Calu3 (cell line): ENCODE measurements around the gene SLAMF1. TPM values are rescaled to one million over a fixed set of nuclear protein-coding genes. Genes with fewer than 3 reads are reported as not detected.

Source experiments
- BruUV-seq: library from RNA; stranded (reverse); fragments of 400-500 nt; replicated peaks from 2 replicates; lab custom pipeline; 2021; lab: Mats Ljungman, UMichigan
- CTCF ChIA-PET: fragments of 300-600 bp; sonication (Branson Sonifier 250); formaldehyde crosslinking; loops from one replicate; lab custom pipeline; 2022; ENCODE audit warnings: antibody characterized with exemption; lab: Charles Lee
- DNase-seq: peaks from one replicate; pipeline ENCODE4 v3.0.0; 2022
- H3K27ac Mint-ChIP-seq: one replicate; pipeline ENCODE4 v1.8.0; 2022; ENCODE audit warnings: mixed read lengths; ENCODE audit not compliant: unreplicated experiment
- H3K27me3 Mint-ChIP-seq: one replicate; pipeline ENCODE4 v1.8.0; 2022; ENCODE audit warnings: mixed read lengths; ENCODE audit not compliant: unreplicated experiment
- H3K36me3 Mint-ChIP-seq: one replicate; pipeline ENCODE4 v1.8.0; 2022; ENCODE audit warnings: mild to moderate bottlenecking, moderate library complexity, mixed read lengths; ENCODE audit not compliant: insufficient read depth, unreplicated experiment
- H3K4me1 Mint-ChIP-seq: one replicate; pipeline ENCODE4 v1.8.0; 2022; ENCODE audit warnings: mild to moderate bottlenecking, low read depth, mixed read lengths; ENCODE audit not compliant: unreplicated experiment
- H3K4me3 Mint-ChIP-seq: one replicate; pipeline ENCODE4 v1.8.0; 2022; ENCODE audit warnings: mild to moderate bottlenecking, low read depth, moderate library complexity, mixed read lengths; ENCODE audit not compliant: unreplicated experiment
- H3K9me3 Mint-ChIP-seq: one replicate; pipeline ENCODE4 v1.8.0; 2022; ENCODE audit warnings: low read depth, mixed read lengths; ENCODE audit not compliant: unreplicated experiment
- CTCF ChIP-seq: fragments of 200-600 bp; IDR thresholded peaks from one replicate; pipeline ENCODE4 v1.8.0; 2022; ENCODE audit warnings: antibody characterized with exemption; ENCODE audit not compliant: unreplicated experiment
- intact Hi-C: fragments of 100-400 bp; cut with micrococcal nuclease; formaldehyde crosslinking; loops from one replicate; pipeline ENCODE4 v1.10.0; 2022; ENCODE audit not compliant: unreplicated experiment
- total RNA-seq: library from RNA; stranded (reverse); gene quantifications from 2 replicates; pipeline ENCODE4 v1.2.3, GENCODE V29; 2022

Gene SLAMF1
- total RNA-seq, 1 experiment from 2014 or later, result not detected

GRCh38 chr1:160640359-160641123 is 6.3 kb downstream of the SLAMF1 start:
- Mint-ChIP-seq H3K4me3 (no peak overlapping the region), H3K27ac (no peak overlapping the region), H3K27me3 (peaks cover 61% of the 10 kb centered on the region), H3K36me3 (no peaks in the 10 kb centered on the region), H3K9me3 (no peaks in the 10 kb centered on the region), H3K4me1 (peaks cover 8% of the 10 kb centered on the region)
- BruUV-seq, result no TSS peak
- CTCF ChIA-PET, result no interaction called here
- TF ChIP-seq CTCF, result no peak
- no peak for DNase-seq
- intact Hi-C loops, result no loop called here

- DNase-seq, result no peak
- CTCF ChIA-PET, result no interaction called here
- peaks cover 52% of the 10 kb centered on the region for H3K27me3 Mint-ChIP-seq
- intact Hi-C loops, result no loop called here
- no peak overlapping the region for H3K27ac Mint-ChIP-seq
- no peaks in the 10 kb centered on the region for H3K36me3 Mint-ChIP-seq
- H3K4me1 Mint-ChIP-seq, result peaks cover 8% of the 10 kb centered on the region
- no peak overlapping the region for H3K4me3 Mint-ChIP-seq
- TF ChIP-seq CTCF, result no peak
- H3K9me3 Mint-ChIP-seq, result no peaks in the 10 kb centered on the region
- no TSS peak for BruUV-seq
Measured at GRCh38 chr1:160639652-160640051, 7.2 kb downstream of the SLAMF1 start.

- CTCF ChIA-PET, result no interaction called here
- Mint-ChIP-seq H3K4me3 (no peak overlapping the region), H3K9me3 (no peaks in the 10 kb centered on the region), H3K27me3 (peaks cover 47% of the 10 kb centered on the region), H3K4me1 (peaks cover 8% of the 10 kb centered on the region), H3K27ac (no peak overlapping the region), H3K36me3 (no peaks in the 10 kb centered on the region)
- intact Hi-C loops, result no loop called here
- no TSS peak for BruUV-seq
- no peak for TF ChIP-seq CTCF
- DNase-seq, result no peak
Measured at GRCh38 chr1:160638926-160639325, 7.9 kb downstream of the SLAMF1 start.

- H3K27ac Mint-ChIP-seq, result no peak overlapping the region
- TF ChIP-seq CTCF, result no peak
- no TSS peak for BruUV-seq
- peaks cover 48% of the 10 kb centered on the region for H3K27me3 Mint-ChIP-seq
- CTCF ChIA-PET, result no interaction called here
- intact Hi-C loops, result no loop called here
- peaks cover 8% of the 10 kb centered on the region for H3K4me1 Mint-ChIP-seq
- H3K4me3 Mint-ChIP-seq, result no peak overlapping the region
- no peak for DNase-seq
- no peaks in the 10 kb centered on the region for H3K9me3 Mint-ChIP-seq
- H3K36me3 Mint-ChIP-seq, result no peaks in the 10 kb centered on the region
Measured at GRCh38 chr1:160638540-160638857, 8.3 kb downstream of the SLAMF1 start.
